ENCODE measurements around the gene BPHL. TPM values are rescaled to one million over a fixed set of nuclear protein-coding genes. Genes with fewer than 3 reads are reported as not detected.

Gene BPHL
- total RNA-seq, 1 experiment from 2014 or later = 48.7 TPM

- H2BK12ac ChIP-seq (ENCODE audit: insufficient read length, low read depth, low read length) = no peak overlapping the region
- H3T11ph ChIP-seq (ENCODE audit: low read length) = no peak overlapping the region
- no peak overlapping the region for H3K4me2 ChIP-seq (ENCODE audit: insufficient read depth, insufficient read length, low read length)
- no peak overlapping the region for H2AK5ac ChIP-seq (ENCODE audit: insufficient read length, low read length)
- no peak overlapping the region for H4K8ac ChIP-seq (replicated peaks; ENCODE audit: insufficient read length, low read depth, low read length)
- H3K27me3 ChIP-seq (ENCODE audit: insufficient read depth, low read length) = no peaks in the 10 kb centered on the region
- H3K9me3 Mint-ChIP-seq = peaks cover 0 to 2% of the 10 kb centered on the region in 2 experiments; a peak in 3 of 5 replicates
- no peak overlapping the region for H3K14ac ChIP-seq (ENCODE audit: insufficient read depth, low read length)
- no peaks in the 10 kb centered on the region for H3K27me3 Mint-ChIP-seq (ENCODE audit: low read depth)
- DNase-seq = no peak
- H3K27ac Mint-ChIP-seq = peak overlapping the region; percentile 74 to 96 (median 96); a peak in 6 of 7 replicates
- no peak overlapping the region for H2AFZ ChIP-seq (ENCODE audit: low read length)
- no peak overlapping the region for H2BK20ac ChIP-seq (ENCODE audit: low read depth, low read length, poor library complexity, severe bottlenecking)
- H3K18ac ChIP-seq (ENCODE audit: insufficient read length, low read depth, low read length) = no peak overlapping the region
- peak overlapping the region in 1 of 2 experiments; percentile 28; a peak in 1 of 5 replicates for H3K4me3 Mint-ChIP-seq
- no peak overlapping the region for H2BK5ac ChIP-seq (ENCODE audit: insufficient read length, low read length)
- H3K9ac ChIP-seq (ENCODE audit: extremely low read depth, insufficient read length, low read length) = no peak overlapping the region
- no peak overlapping the region for H4K91ac ChIP-seq (ENCODE audit: insufficient read length, low read depth, low read length)
- H4K20me1 ChIP-seq (ENCODE audit: control insufficient read depth, insufficient read depth, insufficient read length) = no peaks in the 10 kb centered on the region
- H2BK120ac ChIP-seq (ENCODE audit: low read depth, low read length, poor library complexity, severe bottlenecking) = no peak overlapping the region
- H3K9me3 ChIP-seq (ENCODE audit: control insufficient read depth, low read depth, low read length) = no peaks in the 10 kb centered on the region
- no CpG with 5 or more reads among the region's 6 CpGs for WGBS (ENCODE audit: extremely low coverage, insufficient read length, low lambda C conversion rate)
- no peak for TF ChIP-seq CTCF (conservative IDR thresholded peaks at IDR 0.05)
- no peak overlapping the region for H3K56ac ChIP-seq (ENCODE audit: insufficient read length, low read depth, low read length)
- no peak overlapping the region for H4K5ac ChIP-seq (ENCODE audit: insufficient read length, low read depth, low read length)
- no peak overlapping the region for H2BK15ac ChIP-seq (ENCODE audit: low read depth, low read length)
- no peaks in the 10 kb centered on the region for H3K23me2 ChIP-seq (ENCODE audit: insufficient read length, low read depth, low read length, poor library complexity, severe bottlenecking)
- H3K4me1 Mint-ChIP-seq = peaks cover 15 to 28% of the 10 kb centered on the region in 2 experiments
- peaks cover 49 to 76% (median 57%) of the 10 kb centered on the region in 3 experiments for H3K36me3 Mint-ChIP-seq (ENCODE audit: insufficient read depth in 1 of 3, low read depth in 3 of 3)
- no peak overlapping the region for H3K27ac ChIP-seq (ENCODE audit: insufficient read length, low read depth, low read length)
- no peaks in the 10 kb centered on the region; the same call in 1 of the 2 replicates for H3K4me1 ChIP-seq (ENCODE audit: insufficient read depth, low read length)
- no peak overlapping the region for H3K23ac ChIP-seq (ENCODE audit: insufficient read length, low read depth, low read length)
- H3K4ac ChIP-seq (ENCODE audit: low read depth, low read length) = no peak overlapping the region
- no peaks in the 10 kb centered on the region for H3K79me1 ChIP-seq (ENCODE audit: insufficient read depth, low read depth, low read length, poor library complexity, severe bottlenecking)
- no peaks in the 10 kb centered on the region for H3K79me2 ChIP-seq (ENCODE audit: insufficient read depth, low read length)
These were observed 24.6 kb downstream of the BPHL start for GRCh38 chr6:3143158-3143557.

Measured in H9 (cell line).